Nephron (organoid): Measurements from ENCODE around the gene DDX42.

Source experiments
- H3K27ac Mint-ChIP-seq, 3 experiments: 2 replicates each; pipeline ENCODE4 v1.8.0; 2020; ENCODE audit warnings: mixed read lengths in 3 of 3, mild to moderate bottlenecking in 2 of 3, moderate library complexity in 1 of 3
- H3K27me3 Mint-ChIP-seq: 2 replicates; pipeline ENCODE4 v1.8.0; 2021; ENCODE audit warnings: low read depth, mild to moderate bottlenecking, moderate library complexity, mixed read lengths
- H3K36me3 Mint-ChIP-seq: 2 replicates; pipeline ENCODE4 v1.8.0; 2020; ENCODE audit warnings: low read depth, mixed read lengths
- H3K4me1 Mint-ChIP-seq: 2 replicates; pipeline ENCODE4 v1.8.0; 2020; ENCODE audit warnings: mixed read lengths
- H3K4me3 Mint-ChIP-seq, 3 experiments: 2 replicates each; pipeline ENCODE4 v1.8.0; 2020; ENCODE audit warnings: mild to moderate bottlenecking in 3 of 3, mixed read lengths in 3 of 3, moderate library complexity in 2 of 3
- H3K9me3 Mint-ChIP-seq: 2 replicates; pipeline ENCODE4 v1.8.0; 2020; ENCODE audit warnings: mixed read lengths
- CTCF ChIP-seq, 3 experiments: fragments of 200-600 bp; sonication (generic); IDR thresholded peaks; one replicate each; pipeline ENCODE4 v1.5.0; 2021; ENCODE audit warnings: antibody characterized with exemption in 3 of 3; ENCODE audit not compliant: unreplicated experiment in 3 of 3

The DDX42 gene

DNA sequence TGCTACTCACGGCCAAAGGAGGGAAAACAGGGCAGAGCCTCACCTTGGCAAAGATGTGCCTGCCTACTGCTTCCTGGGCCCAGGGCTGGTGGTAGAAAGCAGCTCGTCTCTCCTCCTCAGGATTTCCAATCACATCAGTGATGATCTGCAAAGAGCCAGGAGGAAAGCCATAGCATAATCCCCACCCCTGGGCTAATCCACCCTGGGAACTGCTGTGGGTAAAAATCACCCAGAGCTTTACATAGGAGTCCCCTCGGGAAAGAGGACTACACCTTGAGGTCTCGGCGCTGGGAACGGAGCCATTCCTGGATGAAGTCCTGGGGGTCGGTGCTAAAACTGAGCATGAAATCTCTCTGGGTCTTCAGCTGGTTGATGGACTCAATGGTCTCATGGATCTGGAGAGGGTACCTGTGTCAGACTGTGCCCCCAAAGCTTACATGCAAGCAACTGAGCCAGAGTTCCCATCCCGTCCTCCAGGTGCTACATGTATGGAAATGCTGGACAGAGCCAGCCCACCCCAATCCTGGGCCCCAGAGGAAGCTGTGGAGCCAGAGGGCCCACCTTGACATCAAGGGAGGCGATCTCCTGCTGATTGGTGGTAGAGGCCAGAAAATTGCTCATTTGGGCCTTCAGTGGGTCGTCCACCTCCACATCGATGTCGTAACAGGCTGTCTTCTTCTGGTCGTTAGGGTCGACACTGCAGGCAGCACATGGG lies 59.2 kb downstream of the DDX42 start:
- TF ChIP-seq CTCF (IDR thresholded peaks at IDR 0.05; ENCODE audit: unreplicated experiment in 3 of 3): no peak

GRCh38 chr17:63833741-63834373 lies 59.9 kb downstream of the DDX42 start:
- H3K27ac Mint-ChIP-seq: peak overlapping the region in 1 of 3 experiments; percentile 71
- peaks cover 70% of the 10 kb centered on the region for H3K36me3 Mint-ChIP-seq
- no peaks in the 10 kb centered on the region for H3K27me3 Mint-ChIP-seq
- peaks cover 10% of the 10 kb centered on the region for H3K4me1 Mint-ChIP-seq
- H3K9me3 Mint-ChIP-seq: no peaks in the 10 kb centered on the region
- peak overlapping the region in 1 of 3 experiments; percentile 29 for H3K4me3 Mint-ChIP-seq
- no peak for TF ChIP-seq CTCF (IDR thresholded peaks at IDR 0.05; ENCODE audit: unreplicated experiment in 3 of 3)

More for the DNA sequence above, 59.2 kb downstream of the DDX42 start:
- no peak overlapping the region for H3K27ac Mint-ChIP-seq
- H3K27me3 Mint-ChIP-seq: no peaks in the 10 kb centered on the region
- no peak overlapping the region for H3K4me3 Mint-ChIP-seq
- peaks cover 73% of the 10 kb centered on the region for H3K36me3 Mint-ChIP-seq
- no peaks in the 10 kb centered on the region for H3K9me3 Mint-ChIP-seq
- H3K4me1 Mint-ChIP-seq: peaks cover 9% of the 10 kb centered on the region

DNA sequence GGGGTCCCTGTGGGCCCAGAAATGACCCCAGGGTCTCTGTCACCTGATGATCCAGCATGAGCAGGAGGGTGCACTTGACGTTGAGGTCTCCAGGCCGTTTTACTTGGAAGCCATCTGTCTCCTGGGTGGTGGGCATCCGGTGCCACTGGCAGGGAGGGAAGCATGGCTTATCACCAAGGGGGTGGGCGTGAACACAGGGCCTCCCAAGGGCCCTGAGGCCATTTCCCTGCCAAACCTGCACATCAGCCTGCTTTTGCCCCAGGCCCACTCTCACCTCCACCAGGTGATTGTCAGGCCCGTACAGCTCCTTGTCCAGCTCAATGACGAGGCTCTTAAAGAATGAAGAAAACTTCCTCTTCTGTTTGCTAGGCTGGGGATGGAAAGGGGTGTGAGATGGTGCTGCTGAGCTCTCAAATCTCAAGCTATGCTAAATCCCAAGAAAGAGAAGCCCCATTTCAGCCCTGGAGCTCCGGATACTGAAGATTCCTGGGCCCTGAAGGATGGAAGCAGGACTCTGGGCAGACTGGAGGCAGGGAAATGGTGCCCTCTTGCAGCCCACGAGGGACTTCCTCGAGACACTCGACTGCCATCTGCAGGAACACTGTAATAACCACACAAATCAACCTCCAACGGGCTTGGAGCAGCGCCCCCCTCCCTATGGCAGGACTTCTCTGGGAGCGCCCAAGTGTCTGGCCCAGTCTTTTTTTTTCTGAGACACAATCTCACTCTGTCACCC lies 60.6 kb downstream of the DDX42 start:
- H3K27ac Mint-ChIP-seq: no peak overlapping the region
- peaks cover 15% of the 10 kb centered on the region for H3K4me1 Mint-ChIP-seq
- H3K4me3 Mint-ChIP-seq: no peak overlapping the region
- no peaks in the 10 kb centered on the region for H3K27me3 Mint-ChIP-seq
- H3K9me3 Mint-ChIP-seq: no peaks in the 10 kb centered on the region
- peak in 2 of 3 experiments; percentile 29 to 47 for TF ChIP-seq CTCF (IDR thresholded peaks at IDR 0.05; ENCODE audit: unreplicated experiment in 3 of 3)
- peaks cover 63% of the 10 kb centered on the region for H3K36me3 Mint-ChIP-seq

DNA sequence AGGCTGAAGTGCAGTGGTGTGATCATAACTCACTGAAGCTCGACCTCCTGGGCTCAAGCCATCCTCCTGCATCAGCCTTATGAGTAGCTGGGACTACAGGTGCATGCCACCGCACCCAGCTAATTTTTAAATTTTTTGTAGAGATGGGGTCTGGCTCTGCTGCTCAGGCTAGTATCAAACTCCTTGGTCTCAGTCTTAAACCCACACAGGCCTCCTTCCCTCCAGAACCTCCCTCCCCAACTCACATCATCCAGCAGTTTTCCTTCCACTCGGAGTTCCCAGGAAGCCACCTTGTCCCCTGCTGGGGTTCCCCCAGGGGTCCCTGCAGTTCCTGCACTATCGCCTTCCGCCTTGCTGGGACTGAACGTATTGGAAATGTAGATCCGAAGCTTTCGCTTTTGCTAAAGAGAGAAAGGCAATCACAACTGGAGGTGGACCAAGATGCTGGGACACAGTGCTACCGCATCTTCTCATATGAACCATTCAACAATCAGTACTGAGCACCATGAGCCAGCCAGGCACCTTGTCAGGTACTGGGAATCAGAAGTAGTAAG lies 61.3 kb downstream of the DDX42 start:
- no peak overlapping the region for H3K27ac Mint-ChIP-seq
- peak in 1 of 3 experiments; percentile 1 for TF ChIP-seq CTCF (IDR thresholded peaks at IDR 0.05; ENCODE audit: unreplicated experiment in 3 of 3)
- H3K36me3 Mint-ChIP-seq: peaks cover 57% of the 10 kb centered on the region
- peaks cover 12% of the 10 kb centered on the region for H3K4me1 Mint-ChIP-seq
- H3K9me3 Mint-ChIP-seq: no peaks in the 10 kb centered on the region
- no peak overlapping the region for H3K4me3 Mint-ChIP-seq
- no peaks in the 10 kb centered on the region for H3K27me3 Mint-ChIP-seq

DNA sequence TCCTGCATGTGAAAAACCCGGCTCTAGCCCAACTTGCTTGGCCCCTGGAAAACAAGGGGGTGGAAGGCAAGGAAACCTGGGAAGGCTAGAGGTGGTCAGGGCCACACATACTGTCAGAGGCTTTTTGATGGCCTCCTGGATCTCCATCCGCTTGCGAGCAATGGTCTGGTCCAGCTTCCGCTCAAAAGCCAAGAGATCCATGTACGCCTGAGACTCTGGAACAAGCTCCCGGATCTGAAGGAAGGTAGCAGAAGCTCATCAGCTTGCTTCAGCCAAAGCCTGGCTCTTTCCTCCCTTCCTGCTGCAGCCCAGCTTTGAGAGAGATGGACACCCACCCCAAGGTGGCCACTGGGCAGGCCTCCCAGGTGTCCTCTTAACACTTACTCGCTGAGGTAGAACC lies 62.8 kb downstream of the DDX42 start:
- Mint-ChIP-seq H3K27me3 (no peaks in the 10 kb centered on the region), H3K4me3 (no peak overlapping the region), H3K36me3 (peaks cover 41% of the 10 kb centered on the region), H3K9me3 (no peaks in the 10 kb centered on the region), H3K27ac (peak overlapping the region in 1 of 3 experiments; percentile 51), H3K4me1 (peaks cover 25% of the 10 kb centered on the region)
- no peak for TF ChIP-seq CTCF (IDR thresholded peaks at IDR 0.05; ENCODE audit: unreplicated experiment in 3 of 3)
